Thyroid gland (tissue), 4 donors: ENCODE measurements around the gene ZNF593.

Source experiments
- CTCF ChIP-seq, 6 experiments: fragments of 200-600 bp in 3 of 6; fragments of 450-650 bp in 3 of 6; sonication (generic) in 3 of 6; IDR thresholded peaks; one replicate each; pipeline ENCODE4 v1.5.1; 2016 to 2019; ENCODE audit warnings: antibody characterized with exemption in 6 of 6, mild to moderate bottlenecking in 2 of 6, inconsistent platforms in 1 of 6, moderate library complexity in 1 of 6
- POLR2A ChIP-seq, 2 donors: fragments of 450-650 bp; IDR thresholded peaks; one replicate each; pipeline ENCODE4 v1.6.1; 2017; ENCODE audit warnings: antibody characterized with exemption in 2 of 2, mild to moderate bottlenecking in 2 of 2, moderate library complexity in 1 of 2

GRCh38 chr1:26188477-26188876 lies 18.8 kb downstream of the ZNF593 start:
- no peak for TF ChIP-seq CTCF (IDR thresholded peaks at IDR 0.05)
- no peak for TF ChIP-seq POLR2A (IDR thresholded peaks at IDR 0.05)
